Ammon's horn (tissue), 1 donor: ENCODE measurements around the gene FNTB.
"Not testable (repeated sequence)": the region's sequence is repeated elsewhere in the genome, so short reads cannot be mapped to it uniquely, and the experiment has no call there.

Source experiments
- DNase-seq: peaks from one replicate; pipeline ENCODE4 v3.0.0-alpha.2; 2016; ENCODE audit warnings: low spot score

The FNTB gene

DNA sequence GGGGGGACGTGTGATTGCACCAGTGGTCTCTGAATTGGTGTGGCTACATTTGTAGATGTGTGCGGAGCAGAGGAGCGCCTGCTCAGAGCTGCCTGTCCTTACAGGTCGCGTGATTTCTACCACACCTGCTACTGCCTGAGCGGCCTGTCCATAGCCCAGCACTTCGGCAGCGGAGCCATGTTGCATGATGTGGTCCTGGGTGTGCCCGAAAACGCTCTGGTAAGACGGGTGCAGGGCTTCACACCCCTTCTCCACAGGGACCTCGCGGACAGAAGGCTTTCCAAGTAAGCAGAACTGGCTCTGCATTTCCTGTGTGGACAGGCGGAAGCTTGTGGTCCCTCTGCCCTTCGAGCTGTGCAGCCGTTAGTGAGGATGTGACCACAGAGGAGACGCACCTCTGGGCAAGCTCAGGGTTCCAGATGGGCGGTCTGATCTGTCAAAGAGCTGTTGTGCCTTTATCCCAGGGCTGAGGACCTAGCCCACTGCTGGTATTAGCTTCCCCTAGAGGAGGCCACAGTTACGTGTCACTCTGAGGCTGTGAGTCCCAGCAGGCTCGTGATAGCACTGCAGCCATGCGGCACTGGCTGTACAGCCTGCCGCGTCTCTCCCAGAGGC is 67.9 kb downstream of the FNTB start:
- no peak for DNase-seq

DNA sequence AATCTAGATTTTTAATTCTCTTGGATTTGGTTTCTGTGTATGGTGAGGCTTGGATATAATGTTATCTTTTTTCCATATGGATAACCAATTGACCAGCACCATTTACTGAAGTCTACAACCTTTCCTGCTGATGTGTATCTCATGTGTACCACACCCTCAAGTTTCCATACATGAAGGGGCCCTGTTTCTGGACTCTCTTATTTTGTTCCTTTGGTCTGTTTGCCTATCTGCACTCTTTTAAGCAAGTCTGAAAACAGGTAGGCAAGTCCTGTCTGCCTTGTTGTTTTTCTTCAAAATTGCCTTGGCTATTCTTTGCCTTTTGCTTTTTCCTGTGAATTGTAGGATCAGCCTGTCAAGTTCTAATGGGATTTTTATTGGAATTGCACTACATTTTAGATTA is 71.0 kb downstream of the FNTB start:
- DNase-seq = no peak

DNA sequence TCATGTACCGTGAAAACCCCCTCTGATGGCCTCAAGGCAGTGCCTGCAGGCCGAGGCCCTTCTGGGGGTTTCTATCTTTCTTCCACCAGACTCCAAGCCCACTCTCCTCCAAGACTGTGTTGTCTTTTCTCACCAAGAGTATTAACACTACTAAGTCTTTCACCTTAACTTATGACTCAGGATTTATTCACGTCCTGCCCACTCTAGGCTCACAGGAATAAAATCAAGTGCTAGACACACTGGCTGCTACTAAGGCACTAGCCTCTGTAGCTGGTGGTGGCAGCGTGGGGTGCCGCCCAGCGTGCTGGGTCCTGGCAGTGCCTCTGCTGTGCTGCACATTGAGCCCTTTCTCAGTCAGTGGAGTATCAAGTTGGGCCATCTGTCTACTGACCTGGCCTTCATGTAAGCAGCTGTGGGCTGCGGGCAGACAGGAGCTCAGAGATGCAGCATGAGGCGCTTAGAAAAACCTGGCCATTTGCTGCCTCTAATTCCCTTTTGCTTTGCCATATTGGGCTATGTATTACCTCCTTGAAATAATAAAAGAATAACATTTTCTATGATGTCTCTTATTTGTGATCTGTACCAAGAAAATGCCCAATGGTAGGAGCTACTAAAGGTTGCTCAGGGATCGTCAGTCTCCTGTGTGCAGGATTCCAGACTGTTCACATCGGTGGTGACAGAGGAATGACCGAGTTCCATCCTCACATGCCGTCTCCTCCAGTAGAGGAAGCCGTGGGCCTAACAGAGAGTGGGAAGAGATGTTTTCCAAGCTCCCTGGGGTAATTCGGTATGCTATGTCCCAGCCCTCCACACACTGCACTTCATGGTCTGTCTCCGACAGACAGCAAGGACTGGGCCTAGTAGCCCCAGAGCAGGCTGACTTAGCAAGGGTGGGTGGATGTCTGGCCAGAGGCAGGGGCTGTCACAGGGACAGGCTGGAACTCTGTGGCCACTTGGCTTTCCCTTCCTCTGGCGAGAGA is 75.7 kb downstream of the FNTB start:
- DNase-seq = no peak

DNA sequence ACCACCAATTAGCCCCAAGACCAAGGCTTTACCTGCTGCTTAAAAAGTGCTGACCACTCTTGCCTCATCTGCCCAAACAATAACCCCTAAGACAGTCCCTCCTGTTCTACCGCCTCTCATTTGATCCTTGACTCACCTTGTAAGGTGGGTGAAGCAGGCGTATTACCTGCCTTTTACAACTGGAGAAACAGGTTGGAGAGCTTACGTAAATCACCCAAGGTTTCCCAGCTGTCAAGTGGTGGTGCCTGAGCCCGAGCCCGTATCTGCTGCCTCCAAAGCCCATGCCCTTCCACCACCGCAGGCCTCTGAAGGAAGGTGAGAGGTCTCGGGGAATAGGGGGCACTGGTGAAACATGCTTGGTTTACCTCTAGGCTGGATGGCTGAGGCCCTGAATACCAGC is 79.0 kb downstream of the FNTB start:
- DNase-seq = no peak

DNA sequence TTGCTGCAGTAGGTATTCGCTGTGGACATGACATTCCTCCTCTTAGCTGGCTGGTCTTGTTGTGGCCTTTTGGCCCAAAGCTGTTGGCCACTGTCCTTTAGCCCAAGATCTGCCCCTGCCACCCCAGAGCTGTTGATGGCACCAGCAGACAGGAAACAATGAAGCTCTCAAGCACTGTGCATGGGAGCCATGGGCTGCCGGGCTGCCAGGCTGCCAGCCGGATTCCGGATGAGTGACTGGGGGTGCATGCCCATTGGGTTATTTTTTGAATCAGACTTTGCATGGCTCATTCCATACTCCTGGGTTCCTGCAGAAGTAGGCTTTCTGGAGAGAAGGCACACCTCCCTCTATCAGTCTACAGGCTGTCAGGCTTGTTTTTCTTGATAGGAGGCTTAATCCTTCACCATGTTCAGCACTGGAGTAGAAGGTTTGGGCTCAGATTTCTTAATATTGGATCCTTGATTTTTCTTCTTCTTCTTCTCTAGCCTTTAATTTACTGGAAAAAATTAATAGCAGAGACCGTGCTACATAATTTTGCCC is 83.2 kb downstream of the FNTB start:
- no peak for DNase-seq

DNA sequence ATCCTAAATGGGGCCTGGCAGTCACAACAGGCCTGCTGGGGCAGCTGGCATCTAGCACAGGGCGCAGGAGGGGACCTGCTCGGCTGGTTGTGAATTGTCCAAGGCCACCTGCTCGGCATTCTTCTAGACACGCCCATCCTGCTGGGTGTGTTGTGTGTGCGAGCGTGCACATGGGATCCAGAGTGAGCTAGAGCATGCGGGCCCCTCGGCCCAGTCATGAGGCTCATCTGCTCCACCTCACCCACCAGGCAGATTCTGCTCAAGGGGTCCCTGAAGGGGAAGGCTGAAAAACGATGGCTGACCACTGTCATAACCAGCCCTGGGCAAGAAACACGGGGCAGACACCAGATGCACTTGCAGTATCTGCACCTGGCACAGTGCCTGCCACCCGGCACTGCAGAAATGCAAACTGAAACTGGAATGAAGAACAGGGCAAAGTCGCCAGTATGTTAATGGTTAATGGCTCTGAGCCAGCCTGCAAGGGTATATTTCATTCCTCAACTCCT is 83.8 kb downstream of the FNTB start:
- no peak for DNase-seq

DNA sequence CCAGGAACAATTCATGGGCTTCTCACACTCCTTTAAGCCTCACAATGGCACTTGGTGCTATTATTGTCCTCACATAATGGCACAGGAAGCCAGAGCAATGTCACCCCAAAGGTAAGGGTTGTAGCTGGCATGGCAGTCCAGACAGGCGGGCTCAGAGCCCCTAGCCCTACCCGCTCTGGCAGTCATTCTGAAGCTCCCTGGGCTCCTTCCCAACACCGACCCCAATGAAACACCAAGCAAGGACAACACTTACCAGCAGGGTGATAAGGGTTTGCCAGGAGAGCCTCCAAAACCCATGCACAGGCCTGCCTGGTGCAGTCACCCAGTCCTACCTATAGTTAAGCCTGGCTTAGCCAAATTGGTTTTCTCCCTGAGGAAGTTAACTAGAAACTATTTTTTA is 84.8 kb downstream of the FNTB start:
- DNase-seq = no peak

DNA sequence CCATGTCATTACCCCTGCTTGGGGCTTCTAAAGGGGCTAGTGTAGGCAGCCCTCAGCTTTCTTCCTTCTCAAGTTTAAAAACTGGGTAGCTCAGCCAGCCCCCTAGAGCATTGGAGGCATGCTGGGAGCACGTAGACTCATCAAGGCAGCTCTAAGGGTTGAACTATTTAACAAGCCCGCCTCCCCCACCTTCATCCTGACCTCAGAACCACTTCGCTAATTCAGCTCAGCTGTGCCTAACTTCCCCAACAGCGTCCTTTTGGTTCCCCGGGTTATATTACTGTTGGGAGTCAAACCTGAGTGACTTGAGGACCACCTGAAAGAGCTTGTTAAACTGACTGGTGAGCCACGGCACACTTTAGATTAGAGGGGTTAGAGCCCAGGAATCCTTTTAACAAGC is 85.6 kb downstream of the FNTB start:
- no peak for DNase-seq

DNA sequence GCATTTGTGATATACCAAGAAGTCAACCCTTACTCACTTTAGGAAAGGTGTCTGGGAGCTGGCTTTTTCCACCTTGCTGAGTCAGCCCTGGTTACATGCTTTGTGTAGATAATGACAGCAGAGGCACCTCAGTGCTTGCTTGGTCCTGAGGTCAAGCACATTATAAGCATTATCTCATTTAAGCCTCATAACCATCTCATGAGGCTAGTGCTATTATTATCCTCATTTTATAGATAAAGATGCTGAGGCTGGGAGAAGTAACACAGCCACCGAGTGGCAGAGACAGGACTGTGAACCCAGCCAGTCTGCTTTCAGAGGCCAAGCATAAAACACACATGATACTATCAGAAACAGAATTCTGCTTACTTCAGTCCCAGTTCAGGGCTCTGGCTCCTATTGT is 86.2 kb downstream of the FNTB start:
- DNase-seq = no peak

DNA sequence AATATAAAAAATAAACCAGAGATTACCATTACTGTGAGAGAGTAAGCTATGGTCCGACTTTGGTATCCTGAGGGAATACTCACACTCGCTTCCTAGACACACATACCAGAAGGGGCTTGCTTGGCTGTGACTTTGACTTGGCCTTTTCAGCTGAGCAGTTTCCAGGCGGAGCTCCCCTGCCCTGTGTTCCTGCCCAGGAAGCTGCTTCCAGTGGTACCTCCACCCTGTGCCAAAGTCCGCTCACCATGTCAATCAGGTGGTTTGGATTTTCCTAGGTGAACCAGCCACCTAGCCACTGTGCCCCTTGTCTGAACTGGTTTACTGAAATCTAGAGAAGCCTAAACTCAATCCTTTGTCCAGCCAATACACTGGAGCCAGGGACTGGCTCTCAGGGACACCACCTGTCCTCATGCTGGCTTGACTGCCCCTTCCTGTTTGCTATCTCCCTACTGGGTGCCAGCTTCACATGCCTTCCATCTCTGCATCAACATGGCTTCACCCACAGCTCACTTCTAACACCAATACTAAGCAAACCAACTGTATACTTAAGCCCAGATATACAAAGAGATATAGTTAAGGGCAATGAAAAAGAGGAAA is 87.0 kb downstream of the FNTB start:
- no peak for DNase-seq

DNA sequence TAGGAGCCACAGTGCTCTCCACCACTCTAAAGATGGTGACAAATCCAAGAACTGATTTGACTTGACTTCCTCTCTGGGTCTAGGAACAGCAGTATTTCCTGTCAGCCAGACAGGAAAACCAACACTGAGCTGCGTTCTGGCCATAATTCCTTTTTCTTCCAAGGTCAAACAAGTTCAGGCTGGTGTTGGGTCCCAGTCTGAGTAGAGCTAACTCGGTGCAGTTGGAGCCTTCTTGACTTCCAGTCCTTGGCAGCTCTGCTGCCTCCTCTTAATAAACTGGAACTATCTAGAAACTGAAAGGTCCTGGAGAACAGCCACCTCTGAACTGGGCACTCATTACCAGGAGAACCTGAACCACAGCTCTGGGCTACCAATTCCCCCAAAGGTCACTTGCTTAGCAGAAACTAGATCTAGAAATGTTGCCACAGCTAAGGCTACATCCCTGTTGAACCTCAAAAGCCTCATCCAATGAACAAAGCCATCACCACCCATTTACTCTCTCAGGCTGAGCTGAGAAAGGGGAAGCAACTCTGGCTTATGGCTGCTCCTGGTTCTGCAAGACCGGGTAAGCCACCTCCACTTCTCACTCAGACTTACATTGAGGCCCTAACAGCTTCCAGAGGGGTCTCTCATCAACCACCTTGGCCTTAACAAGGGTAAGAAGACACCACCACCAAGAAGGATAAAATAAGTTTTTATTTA is 87.9 kb downstream of the FNTB start:
- no peak for DNase-seq

DNA sequence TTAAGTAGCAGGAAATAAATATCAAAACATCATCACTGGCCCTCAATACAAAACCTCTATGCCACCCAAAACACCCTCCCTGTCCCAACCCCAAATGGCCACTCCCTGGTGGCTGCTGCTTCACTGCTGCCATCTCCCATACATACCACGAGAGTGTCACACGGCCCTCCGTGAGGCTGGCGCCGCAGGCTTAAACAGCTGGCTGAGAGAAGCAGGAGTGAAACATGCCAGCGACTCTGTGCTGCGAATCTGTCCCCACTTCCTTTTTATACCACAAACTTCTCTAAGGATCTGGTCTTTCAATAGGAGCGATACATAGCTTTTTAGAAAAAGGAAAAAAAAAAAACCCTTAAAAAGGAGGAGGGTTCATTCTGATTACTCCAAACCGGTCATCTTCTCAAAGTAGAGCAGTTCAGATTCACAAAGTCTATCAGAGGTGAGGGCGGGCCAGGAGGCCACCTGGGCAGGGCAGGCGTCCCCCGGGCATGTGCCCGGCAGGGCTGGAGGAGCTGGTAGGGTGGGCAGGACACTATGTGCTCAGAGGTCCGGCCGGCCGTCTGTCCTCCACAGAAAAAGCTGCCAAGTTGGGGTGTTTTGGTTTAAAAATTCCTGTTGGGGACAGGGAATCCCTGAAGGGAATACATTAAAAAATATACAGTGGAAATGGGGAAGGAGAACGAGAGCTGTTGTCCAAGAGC is 89.1 kb downstream of the FNTB start:
- DNase-seq = no peak

DNA sequence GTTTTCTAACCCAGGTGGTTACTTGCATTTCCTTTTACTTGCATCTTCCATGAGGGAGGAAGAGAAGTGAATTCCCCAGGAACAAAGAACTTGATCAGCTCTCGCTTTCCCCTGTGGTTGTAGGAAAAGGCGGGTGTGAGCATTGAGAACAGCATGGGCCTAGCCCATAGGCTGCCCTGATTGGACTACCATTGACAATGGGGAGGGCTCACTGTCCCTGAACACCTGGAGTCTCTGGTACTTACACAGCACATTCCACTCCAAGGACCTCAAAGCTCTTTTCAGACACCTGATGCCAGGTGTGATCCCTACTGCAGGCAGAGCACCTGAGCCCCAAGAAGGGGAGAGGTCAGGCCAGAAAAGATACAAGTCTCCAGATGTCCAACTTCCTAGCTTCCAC is 90.6 kb downstream of the FNTB start:
- DNase-seq = no peak

DNA sequence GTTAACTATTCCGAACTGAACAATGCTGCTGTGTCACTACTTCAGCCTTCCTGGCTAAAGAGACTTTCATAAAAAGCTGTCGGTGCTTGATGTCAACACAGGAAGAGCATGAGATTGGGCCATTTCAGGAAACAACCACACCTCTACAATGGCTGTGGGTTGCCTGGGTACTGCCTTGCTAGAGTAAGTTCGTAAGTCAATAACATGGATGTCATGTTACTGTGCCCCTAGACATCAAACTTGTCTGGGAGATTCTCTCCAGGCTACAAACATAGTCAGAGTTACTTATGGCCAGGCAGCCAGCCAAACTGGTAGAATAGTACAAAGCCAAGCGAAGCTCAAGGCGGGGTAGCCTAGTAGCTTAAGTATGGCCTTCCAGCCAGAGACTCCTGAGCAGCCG is 92.5 kb downstream of the FNTB start:
- no peak for DNase-seq

DNA sequence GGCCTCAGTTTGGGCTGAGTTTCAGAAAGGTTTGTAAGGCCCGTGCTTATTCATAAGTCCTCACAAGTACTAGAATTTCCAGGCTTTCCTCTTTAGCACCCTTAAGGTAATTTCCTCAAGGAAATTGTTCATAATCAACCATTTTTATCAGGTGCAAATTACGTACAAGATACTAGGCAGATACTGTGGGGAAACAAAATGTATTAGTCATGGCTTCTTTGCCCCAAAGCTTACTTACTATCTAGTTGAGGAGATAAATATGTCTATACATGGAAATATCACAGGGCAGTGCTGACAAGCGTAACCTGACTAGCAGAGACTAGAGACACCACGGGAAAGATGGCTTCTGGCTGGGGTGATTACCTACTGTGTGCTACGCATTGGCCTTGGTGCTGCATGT is 93.1 kb downstream of the FNTB start:
- DNase-seq = no peak

DNA sequence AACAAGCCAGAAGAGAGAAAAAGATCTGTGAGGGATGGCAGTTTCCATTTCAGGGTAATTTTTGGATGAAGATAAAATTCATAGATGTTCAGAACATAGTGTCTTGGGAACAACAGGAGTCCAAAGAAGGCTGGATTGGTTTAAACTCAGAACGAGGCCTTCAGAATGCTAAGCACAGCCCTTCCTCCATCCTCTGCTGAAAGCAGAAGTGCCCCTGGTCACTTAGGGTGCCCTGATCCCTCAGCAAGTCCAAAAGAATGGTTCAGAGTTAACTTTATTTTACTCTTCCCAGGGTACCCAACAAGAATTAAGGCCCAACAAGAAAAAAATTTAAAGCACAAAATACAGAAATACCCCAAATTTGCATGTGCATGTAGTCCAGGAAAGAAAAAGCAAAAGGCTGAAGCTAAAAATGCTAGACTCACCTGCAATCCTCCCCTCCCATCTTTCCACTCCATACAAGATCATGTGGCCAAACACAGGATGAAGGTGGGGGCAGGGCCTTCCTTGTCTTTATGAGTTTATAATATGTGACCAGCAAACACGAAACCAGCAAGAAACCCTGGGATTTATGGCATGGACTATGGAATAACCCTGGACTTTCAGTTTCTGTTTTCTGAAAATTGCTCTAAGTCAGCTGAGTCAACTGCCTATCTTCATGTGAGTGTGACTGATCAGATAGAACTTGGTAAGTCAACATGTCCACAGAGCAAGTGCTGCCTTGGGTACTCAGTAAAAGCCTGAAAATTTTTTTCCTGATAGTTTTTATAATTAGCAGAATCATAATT is 94.5 kb downstream of the FNTB start:
- no peak for DNase-seq

DNA sequence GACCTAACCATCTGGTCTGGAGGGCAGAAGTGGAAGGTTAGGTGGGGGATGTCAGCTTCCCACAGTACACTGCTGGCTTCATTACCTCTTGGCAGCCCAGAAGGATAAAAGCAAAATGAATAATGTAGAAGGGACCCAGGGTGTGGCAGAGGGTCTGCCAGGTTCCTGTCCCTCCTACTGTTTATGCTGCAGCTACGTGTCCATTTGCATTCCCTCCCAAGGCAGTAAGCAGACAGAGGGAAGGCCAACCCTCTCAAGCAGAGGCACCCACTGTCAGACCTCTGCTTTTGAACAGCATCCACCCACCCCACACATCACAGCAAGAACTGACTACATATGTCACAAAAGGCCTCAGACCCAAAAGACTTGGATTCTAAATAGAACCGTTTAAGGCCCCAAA is 96.2 kb downstream of the FNTB start:
- no peak for DNase-seq

DNA sequence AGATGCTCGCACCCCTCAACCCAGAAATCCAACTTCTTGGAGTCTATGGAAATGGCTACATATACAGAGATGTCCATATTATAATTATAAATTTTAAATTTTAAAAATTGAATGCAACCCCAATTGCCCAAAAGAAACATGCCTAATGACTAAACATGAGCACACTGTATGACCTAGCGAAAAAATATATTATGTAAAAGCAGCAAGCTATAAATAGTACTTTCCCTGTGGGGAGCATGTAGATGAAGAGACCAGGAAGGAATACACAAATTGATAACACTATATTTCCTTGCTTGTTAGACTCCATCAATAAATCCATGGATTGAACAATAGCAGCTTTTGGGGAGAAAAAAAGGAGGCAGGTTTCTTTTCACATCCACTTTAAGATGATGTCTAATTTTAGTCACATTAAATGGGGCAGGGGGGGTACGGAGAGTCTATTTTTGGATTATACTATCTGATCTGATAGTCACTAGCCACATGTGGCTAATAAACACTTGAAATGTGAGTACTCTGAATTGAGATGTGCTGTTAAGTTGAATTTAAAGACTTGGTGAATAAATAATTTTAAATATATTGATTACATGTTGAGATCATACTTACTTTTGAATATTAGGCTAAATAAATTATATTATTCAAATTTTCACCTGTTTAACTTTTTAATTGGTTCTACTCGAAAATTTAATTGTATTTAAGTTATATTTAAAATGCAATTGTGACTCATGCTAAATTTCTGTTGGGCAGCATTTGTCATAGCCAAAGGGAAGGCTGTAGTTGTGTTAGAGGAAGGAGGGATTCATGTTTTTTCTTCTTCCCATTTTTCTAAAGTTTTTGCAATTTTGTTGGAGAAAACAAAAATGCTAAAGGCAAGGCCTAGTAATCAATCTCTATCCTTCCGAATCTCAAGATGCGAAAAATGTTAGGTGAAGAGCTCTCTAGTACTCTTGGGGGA is 98.1 kb downstream of the FNTB start:
- no peak for DNase-seq

DNA sequence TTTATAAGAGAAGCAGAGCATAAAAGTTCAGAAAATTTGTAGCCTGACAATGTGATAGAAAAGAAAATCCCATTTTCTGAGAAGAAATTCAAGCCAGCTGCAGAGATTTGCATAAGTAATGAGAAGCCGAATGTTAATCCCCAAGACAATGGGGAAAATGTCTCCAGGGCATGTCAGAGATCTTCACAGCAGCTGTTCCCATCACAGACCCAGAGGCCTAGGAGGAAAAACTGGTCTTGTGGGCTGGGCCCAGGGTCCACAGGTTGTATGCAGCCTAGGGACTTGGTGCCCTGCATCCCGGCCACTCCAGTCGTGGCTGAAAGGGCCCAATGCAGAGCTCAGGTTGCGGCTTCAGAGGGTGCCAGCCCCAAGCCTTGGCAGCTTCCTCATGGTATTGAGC is 100.0 kb downstream of the FNTB start:
- not testable (repeated sequence) for DNase-seq
